Endometrial microvascular endothelial cells (primary cell): ENCODE data around the gene PDIA6. TPM values are rescaled to one million over a fixed set of nuclear protein-coding genes. Genes with fewer than 3 reads are reported as not detected.
"Not testable (repeated sequence)": the region's sequence is repeated elsewhere in the genome, so short reads cannot be mapped to it uniquely, and the experiment has no call there.

Source experiments
- in situ Hi-C: cut with HindIII; loops from 2 replicates; pipeline ENCODE4 v1.10.0; 2017; ENCODE audit warnings: low sequenced_read_pairs, low pct_unique_long_range_greater_than_20kb; ENCODE audit errors: inconsistent ontology term
- total RNA-seq: library from RNA; depleted of rRNA; stranded (reverse); fragments of >200 nt; gene quantifications from one replicate; pipeline ENCODE4 v1.2.3, GENCODE V29; 2015; ENCODE audit errors: inconsistent ontology term

The PDIA6 gene
- total RNA-seq, 1 donor from 2014 or later, result 364 TPM

GRCh38 chr2:10814571-10815331, 2.2 kb upstream of the PDIA6 start:
- in situ Hi-C loops, result no loop called here

- in situ Hi-C loops, result no loop called here
Observed at GRCh38 chr2:10814142-10814541, 1.6 kb upstream of the PDIA6 start.

DNA sequence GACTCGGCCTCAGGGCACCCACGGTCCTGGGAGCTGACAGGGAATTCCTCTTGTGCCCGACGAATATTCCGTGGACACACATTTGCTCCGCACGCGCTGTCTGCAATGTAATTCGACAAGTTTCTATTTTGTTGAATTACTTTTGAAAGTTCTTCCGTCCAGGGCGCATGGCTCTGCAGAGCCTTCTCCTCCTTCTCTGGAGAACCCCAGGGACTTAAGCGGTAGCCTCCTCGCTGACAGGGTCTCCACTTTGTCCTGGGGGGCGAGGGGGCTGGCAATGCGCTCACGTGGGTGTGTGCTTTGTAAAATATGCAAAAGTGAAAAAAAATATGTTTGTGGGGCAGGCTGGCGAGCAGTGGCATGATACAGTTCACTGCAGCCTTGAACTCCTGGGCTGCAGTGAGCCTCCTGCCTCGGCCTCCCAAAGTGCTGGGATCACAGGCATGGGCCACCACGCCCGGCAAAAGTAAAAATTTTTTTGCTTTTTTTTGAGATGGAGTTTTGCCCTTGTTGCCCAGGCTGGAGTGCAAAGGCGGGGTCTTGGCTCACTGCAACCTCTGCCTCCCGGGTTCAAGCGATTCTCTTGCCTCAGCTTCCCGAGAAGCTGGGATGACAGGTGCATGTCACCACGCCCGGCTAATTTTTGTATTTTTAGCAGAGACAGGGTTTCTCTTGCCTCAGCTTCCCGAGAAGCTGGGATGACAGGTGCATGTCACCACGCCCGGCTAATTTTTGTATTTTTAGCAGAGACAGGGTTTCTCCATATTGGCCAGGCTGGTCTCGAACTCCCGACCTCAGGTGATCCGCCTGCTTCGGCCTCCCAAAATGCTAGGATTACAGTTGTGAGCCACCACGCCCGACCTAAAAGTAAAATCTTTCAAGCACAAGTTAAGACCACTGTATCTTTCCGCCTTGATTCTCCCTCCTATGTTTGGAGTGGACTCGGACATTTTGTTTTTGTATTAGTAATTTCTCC, 866 bp upstream of the PDIA6 start:
- in situ Hi-C loops, result not testable (repeated sequence)

- in situ Hi-C loops, result no loop called here
Observed at GRCh38 chr2:10811517-10811916, 1.1 kb downstream of the PDIA6 start.

GRCh38 chr2:10810202-10811161, 2.1 kb downstream of the PDIA6 start:
- in situ Hi-C loops, result no loop called here

DNA sequence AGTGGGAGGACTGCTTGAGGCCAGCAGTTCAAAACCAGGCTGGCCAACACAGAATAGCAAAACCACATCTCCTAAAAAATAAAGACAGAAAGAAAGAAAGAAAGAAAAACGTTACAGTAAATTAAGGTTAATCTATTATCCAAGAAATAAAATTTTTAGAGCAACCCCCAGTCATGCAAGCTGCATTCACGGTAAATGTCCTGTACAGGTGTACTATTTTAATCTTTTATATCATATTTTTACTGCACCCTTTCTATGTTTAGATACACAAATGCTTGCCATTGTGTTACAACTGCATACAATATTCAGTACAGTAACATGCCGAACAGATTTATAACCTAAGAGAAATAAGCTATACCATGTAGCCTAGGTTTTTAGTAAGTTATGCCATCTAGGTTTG, 6.0 kb downstream of the PDIA6 start:
- in situ Hi-C loops, result no loop called here

- in situ Hi-C loops, result not testable (repeated sequence)
Observed at GRCh38 chr2:10805990-10806389, 6.6 kb downstream of the PDIA6 start.

- in situ Hi-C loops, result no loop called here
Observed at GRCh38 chr2:10802657-10803056, 9.9 kb downstream of the PDIA6 start.

GRCh38 chr2:10800163-10800562, 12.4 kb downstream of the PDIA6 start:
- in situ Hi-C loops, result no loop called here

DNA sequence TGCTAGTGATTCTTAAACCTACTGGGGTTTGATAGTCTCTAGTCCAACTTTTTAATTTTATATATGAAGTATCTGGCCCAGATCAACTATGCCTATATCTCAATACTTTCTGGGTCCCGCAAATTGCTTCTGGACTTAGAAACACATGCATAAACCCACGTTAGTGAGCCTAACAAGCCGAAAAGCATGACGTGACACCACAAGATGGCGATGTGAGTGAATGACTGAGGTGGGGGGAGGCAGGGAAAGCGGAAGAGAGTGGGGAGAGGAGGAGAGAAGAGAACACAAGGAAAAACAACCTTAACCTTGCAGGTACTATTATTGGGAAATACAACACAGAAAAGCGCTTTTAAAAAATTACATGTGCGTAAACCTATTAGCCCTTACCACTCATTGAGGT, 13.8 kb downstream of the PDIA6 start:
- in situ Hi-C loops, result no loop called here

DNA sequence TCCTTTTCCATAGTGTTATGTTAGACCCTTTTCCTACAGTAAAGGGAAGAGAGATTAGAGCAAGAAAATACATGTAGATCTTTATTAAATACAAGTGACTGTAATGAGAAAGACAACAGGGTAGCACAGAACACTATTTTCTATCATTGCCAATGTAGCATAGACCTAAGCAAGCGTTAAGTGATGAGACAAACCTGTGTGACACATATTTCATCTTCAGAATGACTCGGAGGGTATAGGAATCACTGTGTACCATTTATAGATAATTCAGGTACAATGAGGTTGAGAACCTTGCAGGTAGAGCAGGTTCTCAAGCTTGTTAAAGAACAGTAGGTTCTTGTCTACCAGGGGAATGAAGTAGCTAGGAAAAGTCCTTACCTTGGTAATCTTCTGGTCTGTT, 15.9 kb downstream of the PDIA6 start:
- in situ Hi-C loops, result no loop called here

DNA sequence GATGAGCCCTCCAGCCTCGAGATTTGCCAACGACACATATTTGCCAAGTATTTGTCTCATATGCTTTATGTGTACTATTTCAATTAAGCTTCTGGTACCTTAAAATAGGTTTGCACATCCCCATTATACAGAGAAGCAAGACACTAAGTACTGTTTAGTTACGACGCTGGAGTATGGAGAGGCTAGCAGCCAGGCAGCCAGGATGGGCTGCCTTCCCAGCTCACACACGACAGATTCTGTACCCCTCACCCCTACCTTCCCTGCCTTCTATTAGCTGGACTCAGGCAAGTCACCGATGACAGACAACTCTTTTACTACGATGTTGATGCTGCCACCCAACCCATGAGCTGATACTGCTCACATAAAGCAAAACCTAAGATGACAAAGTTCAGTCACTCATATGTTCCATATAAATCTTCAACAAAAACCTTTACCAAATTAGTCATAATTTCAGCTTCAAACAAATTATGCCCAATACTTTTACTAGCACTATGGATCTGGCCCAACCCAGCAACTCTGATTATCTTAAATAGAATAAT, 17.0 kb downstream of the PDIA6 start:
- in situ Hi-C loops, result no loop called here

DNA sequence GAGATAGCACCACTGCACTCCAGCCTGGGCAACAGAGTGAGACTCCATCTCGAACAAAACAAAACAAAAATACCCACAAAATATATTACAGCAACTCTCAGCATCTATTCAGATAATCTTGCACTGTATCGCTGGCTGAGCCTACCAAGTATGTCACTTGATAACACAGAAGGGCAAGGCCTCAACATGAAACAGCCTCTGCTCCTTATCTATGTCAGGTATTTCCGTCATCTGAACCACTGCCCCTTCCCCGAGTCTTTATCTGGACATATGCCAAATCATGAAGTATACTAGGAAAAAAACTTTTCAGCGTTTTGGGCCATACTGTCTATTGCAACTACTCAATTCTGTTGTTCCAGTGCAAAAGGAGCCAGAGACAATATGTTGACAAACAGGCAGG, 17.7 kb downstream of the PDIA6 start:
- in situ Hi-C loops, result no loop called here

GRCh38 chr2:10793816-10794215, 18.8 kb downstream of the PDIA6 start:
- in situ Hi-C loops, result no loop called here

DNA sequence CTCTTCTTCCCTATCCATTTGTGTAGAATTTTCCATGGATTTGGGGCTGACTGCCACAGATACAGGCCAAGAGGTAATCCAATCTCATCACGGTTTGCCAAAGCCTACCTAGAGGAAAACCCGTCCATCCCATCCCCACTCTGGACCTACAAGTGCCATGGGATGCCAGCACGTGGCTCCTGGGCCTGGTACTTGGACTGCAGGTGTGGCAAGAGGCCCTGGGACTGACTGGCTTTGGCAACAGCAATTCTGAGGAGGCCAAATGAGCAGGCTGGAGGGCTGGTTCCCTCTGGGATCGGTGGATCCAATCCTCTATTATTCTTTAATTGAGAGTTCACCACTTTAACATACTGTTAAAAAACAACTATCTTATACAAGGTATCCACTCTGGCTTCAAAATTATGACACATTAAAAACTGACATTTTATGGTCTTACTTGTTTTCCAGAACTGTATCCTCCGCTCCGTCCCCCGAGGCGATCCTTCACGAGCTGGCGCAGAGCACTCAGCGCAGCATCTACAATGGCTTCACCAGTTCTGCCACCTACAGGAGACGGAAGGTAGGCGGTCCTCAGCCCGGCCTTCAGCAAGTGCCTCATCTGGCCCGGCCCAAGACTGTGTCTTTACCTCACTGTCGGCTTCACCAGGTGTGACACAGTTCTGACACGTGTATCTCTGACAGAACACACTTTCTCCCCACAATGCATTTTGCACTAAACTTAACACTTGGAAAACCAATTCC, 19.8 kb downstream of the PDIA6 start:
- in situ Hi-C loops, result no loop called here

- in situ Hi-C loops, result no loop called here
Observed at GRCh38 chr2:10792001-10792634, 20.5 kb downstream of the PDIA6 start.

DNA sequence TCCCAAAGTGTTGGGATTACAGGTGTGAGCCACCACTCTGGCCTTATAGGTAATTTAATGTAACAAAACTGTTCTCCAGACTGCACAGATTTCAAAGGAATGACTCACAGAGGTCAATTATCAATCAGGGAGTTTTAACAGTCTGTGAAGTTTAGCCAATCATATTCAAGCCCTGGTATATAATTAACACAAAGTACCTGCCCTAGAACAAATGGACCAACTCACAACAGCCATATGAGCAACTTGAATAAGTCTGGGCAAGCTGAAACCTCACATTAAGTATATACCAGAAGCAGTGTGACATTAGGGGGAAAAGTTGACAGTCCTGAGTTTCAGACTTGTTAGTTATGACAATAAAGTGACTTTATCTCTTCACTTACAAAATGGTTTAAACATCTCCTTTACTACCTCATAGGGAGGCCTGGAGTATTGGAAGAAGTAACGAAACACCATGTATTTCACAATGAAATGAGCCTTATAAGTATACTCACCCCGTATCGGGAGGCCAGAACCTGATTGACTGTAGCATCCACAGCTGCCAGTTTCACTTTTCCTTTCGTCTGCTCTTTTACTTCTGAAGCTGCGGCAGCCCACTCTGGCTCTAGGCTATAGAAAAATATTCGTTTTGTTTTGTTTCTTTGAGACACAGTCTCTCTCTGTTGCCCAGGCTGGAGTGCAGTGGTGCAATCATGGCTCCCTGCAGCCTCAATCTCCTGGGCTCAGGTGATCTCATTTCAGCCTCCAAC, 22.2 kb downstream of the PDIA6 start:
- in situ Hi-C loops, result no loop called here
